GM20000 (cell line): ENCODE results near the gene RSBN1.
"Not testable (repeated sequence)": the region's sequence is repeated elsewhere in the genome, so short reads cannot be mapped to it uniquely, and the experiment has no call there.

Experiments
- DNase-seq: peaks from one replicate; pipeline ENCODE4 v3.0.0; 2012; ENCODE audit warnings: low spot score
- CTCF ChIP-seq: IDR thresholded peaks from 2 replicates; pipeline ENCODE4 v1.5.1; 2012; ENCODE audit warnings: mild to moderate bottlenecking, control low read depth; ENCODE audit errors: extremely low read depth, missing control alignments

RSBN1 gene

GRCh38 chr1:113732802-113733201 is 79.5 kb downstream of the RSBN1 start:
- TF ChIP-seq CTCF = no peak
- DNase-seq = no peak

- no peak for DNase-seq
- TF ChIP-seq CTCF = no peak
Measured at GRCh38 chr1:113721010-113721409, 91.3 kb downstream of the RSBN1 start.

GRCh38 chr1:113718621-113719020 is 93.7 kb downstream of the RSBN1 start:
- DNase-seq = not testable (repeated sequence)

GRCh38 chr1:113717506-113717905 is 94.8 kb downstream of the RSBN1 start:
- not testable (repeated sequence) for DNase-seq

GRCh38 chr1:113714606-113715269 is 97.5 kb downstream of the RSBN1 start:
- no peak for TF ChIP-seq CTCF
- DNase-seq = no peak
